Neural crest cell (in vitro differentiated cells): Measurements from ENCODE around the gene PRRX1. TPM values are rescaled to one million over a fixed set of nuclear protein-coding genes. Genes with fewer than 3 reads are reported as not detected.

Source experiments
- DNase-seq: peaks from one replicate; pipeline ENCODE4 v3.0.0; 2021; ENCODE audit warnings: low read depth, mixed read lengths, low spot score
- H3K27ac Mint-ChIP-seq: one replicate; pipeline ENCODE4 v1.8.0; 2021; ENCODE audit warnings: mild to moderate bottlenecking, mixed read lengths; ENCODE audit not compliant: unreplicated experiment
- H3K27me3 Mint-ChIP-seq: 2 replicates; pipeline ENCODE4 v1.8.0; 2021; ENCODE audit warnings: low read depth, mild to moderate bottlenecking, mixed read lengths
- H3K36me3 Mint-ChIP-seq: 2 replicates; pipeline ENCODE4 v1.8.0; 2021; ENCODE audit warnings: low read depth, mild to moderate bottlenecking, mixed read lengths
- H3K4me1 Mint-ChIP-seq: 2 replicates; pipeline ENCODE4 v1.8.0; 2021; ENCODE audit warnings: mixed read lengths
- H3K4me3 Mint-ChIP-seq: one replicate; pipeline ENCODE4 v1.8.0; 2021; ENCODE audit warnings: mild to moderate bottlenecking, mixed read lengths
- H3K9me3 Mint-ChIP-seq: 2 replicates; pipeline ENCODE4 v1.8.0; 2021; ENCODE audit warnings: mixed read lengths
- total RNA-seq: library from RNA; stranded (reverse); gene quantifications from 2 replicates; pipeline ENCODE4 v1.2.1, GENCODE V29; 2021
- TF ChIP-seq, protein P1 (sequence below): fragments of 200-600 bp; sonication (generic); conservative IDR thresholded peaks from 2 replicates; pipeline ENCODE4 v1.5.0; 2021; ENCODE audit warnings: antibody characterized with exemption, mild to moderate bottlenecking

Gene PRRX1
- total RNA-seq, 1 donor from 2014 or later = 4.1 TPM

DNA sequence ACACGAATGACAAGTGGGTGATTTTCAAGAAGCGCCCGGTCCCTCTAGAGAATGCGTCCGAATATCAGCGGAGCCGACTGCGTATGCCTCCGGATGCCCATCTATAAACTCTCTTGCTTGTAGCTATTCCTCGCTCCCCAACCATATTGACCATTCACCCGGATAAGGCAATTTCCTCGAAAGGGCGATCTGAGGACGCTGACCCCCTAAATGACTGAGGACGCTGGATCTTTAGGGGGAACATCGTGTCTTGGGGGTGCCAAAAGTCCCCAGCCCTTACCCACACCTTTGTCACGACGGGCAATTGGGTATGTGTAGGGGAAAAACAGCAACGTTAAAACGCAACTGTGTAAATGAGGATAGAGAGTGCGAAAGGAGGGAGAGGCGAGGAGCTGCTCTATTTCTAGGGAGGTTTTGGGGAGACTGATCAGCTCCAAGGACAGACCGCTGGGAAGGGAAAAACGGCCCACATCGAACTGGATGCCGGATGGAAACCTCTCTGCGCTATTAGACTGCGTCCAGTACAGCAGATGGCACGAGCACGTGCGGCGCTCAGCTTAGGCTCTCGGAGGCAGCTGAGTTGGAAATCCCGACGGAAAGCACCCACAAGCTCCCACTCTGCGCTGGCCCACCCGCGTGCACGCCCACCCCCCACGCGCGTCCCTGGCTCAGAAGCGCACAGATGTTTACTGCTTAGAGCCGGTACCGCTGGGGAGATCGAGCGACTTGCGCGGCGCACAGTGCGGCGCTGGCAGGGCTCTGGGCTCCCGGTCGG, 2.9 kb upstream of the PRRX1 start:
- Mint-ChIP-seq H3K27me3 (peaks cover 100% of the 10 kb centered on the region), H3K4me3 (peak overlapping the region; percentile 17), H3K36me3 (no peaks in the 10 kb centered on the region), H3K4me1 (peaks cover 33% of the 10 kb centered on the region), H3K27ac (no peak overlapping the region), H3K9me3 (no peaks in the 10 kb centered on the region)
- DNase-seq = no peak
- TF ChIP-seq, protein P1, sequence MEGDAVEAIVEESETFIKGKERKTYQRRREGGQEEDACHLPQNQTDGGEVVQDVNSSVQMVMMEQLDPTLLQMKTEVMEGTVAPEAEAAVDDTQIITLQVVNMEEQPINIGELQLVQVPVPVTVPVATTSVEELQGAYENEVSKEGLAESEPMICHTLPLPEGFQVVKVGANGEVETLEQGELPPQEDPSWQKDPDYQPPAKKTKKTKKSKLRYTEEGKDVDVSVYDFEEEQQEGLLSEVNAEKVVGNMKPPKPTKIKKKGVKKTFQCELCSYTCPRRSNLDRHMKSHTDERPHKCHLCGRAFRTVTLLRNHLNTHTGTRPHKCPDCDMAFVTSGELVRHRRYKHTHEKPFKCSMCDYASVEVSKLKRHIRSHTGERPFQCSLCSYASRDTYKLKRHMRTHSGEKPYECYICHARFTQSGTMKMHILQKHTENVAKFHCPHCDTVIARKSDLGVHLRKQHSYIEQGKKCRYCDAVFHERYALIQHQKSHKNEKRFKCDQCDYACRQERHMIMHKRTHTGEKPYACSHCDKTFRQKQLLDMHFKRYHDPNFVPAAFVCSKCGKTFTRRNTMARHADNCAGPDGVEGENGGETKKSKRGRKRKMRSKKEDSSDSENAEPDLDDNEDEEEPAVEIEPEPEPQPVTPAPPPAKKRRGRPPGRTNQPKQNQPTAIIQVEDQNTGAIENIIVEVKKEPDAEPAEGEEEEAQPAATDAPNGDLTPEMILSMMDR = no peak

DNA sequence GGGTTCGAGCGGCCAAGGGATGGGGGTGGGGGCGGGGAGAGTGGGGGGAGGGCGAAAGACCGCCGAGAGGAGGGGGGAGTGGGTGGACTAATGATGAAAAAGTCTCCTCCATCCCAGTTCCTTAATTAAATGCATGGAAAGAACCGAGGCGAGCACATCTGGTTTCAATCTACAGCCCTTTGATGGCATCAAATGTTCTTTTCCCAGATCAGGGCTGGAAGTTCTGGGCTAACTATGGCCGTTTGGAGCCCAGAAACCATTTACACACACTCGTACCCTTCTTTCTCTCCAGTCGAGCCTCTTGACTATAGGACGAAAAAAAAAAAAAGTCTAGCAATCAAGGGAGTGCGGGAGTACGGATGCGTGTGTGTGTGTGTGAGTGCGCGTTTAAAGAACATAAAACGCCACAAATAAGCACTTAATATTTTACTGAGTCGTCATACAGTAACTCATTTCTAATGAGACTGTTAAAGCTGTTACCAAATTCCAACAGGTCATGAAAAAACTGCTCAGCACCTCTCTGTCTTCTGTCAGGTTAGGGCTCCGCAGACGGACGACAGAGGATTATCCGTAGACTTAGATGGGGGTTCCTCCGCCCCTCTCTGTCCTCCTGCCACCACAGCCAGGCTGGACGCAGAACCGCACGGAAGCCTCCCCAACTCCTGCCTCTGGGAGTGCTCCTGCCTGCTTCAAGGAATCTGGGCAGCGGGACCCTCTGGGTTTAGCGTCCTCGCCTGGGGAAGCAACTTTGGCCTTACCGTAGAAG, 2.1 kb upstream of the PRRX1 start:
- Mint-ChIP-seq H3K9me3 (no peaks in the 10 kb centered on the region), H3K4me1 (peaks cover 38% of the 10 kb centered on the region), H3K4me3 (peak overlapping the region; percentile 71), H3K36me3 (peaks cover 5% of the 10 kb centered on the region), H3K27ac (no peak overlapping the region), H3K27me3 (peaks cover 100% of the 10 kb centered on the region)
- TF ChIP-seq, protein P1 = no peak
- no peak for DNase-seq

DNA sequence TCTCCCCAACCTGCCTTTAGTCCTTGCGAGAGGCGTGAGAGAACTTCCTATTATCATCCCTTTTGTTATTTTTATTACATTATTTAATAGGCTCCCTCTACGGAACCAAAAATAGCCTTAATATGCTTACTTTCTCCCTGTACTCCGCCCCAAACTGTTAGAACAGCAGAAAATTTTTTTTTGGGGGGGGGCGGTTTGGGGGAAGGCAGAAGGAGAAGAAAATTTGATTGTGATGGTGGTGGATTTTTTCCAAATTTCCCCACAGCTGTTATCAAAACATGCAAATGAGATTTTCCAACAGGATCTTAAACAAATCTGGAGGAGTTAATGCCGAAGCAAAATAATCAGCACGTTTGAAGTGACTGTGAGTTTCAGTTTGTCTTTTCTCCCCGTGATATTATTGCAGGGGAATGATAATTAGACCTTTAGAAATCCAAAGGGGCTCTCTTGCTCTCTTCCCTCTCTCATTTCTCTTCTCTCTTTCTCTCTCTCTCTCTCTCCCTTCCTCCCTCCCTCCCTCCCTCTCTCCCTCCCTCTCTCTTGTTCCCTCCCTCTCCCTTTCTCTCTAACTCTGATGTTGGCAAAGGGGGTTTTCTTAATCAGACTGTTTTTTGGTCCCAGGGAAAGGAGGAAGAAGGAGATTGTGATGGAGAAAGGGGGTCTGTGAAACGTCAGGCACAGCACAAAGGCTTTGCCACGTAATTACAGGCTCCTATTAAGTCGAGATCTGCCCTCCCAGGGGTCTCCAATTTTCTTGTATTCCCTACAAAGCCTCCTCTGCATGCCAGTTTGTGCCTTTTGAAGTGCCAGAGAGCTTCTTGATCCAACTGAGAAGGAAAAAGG, 1.1 kb upstream of the PRRX1 start:
- TF ChIP-seq, protein P1 = no peak
- Mint-ChIP-seq H3K36me3 (peaks cover 6% of the 10 kb centered on the region), H3K4me1 (peaks cover 47% of the 10 kb centered on the region), H3K9me3 (no peaks in the 10 kb centered on the region), H3K27me3 (peaks cover 100% of the 10 kb centered on the region), H3K4me3 (peak overlapping the region; percentile 86), H3K27ac (no peak overlapping the region)
- DNase-seq = no peak

DNA sequence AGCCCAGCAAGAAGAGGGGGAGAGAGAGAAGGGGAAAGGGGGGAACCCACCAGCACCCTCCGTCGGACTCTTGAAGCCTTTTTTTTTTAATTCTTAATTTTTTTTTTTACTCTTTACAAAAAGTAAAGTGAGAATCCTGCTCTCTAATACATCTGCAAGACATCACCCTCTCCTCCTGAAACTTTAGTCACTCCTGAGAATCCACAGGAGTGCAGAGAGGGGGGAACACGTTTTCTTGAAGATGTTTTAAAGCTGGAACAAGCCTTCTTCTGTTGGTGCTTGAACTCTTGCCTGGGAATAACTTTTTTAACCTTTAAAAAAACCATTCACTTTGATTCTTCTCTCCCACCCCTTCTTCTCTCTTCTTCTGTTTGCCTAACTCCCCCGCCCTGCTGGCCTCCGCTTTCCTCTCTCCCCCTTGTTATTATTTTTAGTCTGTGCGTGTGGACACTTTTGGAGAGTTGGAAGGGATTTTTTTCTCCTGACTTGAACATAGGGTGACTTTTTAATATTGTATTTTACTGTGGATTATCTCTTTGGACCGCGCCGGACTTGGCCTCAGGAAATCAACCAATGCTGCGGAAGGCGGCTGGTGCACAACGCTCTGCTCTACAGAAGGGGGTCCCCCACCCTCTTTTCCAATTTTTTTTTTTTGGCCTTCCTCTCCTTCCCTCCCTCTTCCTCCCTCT, 383 bp upstream of the PRRX1 start:
- no peaks in the 10 kb centered on the region for H3K9me3 Mint-ChIP-seq
- H3K4me1 Mint-ChIP-seq = peaks cover 55% of the 10 kb centered on the region
- H3K27ac Mint-ChIP-seq = no peak overlapping the region
- TF ChIP-seq, protein P1 = no peak
- peaks cover 100% of the 10 kb centered on the region for H3K27me3 Mint-ChIP-seq
- H3K4me3 Mint-ChIP-seq = peak overlapping the region; percentile 86
- no peak for DNase-seq
- H3K36me3 Mint-ChIP-seq = peaks cover 6% of the 10 kb centered on the region
